Mesodermal cell (in vitro differentiated cells): ENCODE data around the gene VWA8.
A peak's percentile ranks its signal among the peaks of the same experiment; 100 is the strongest.
"Not testable (repeated sequence)": the region's sequence is repeated elsewhere in the genome, so short reads cannot be mapped to it uniquely, and the experiment has no call there.

Experiments used
- H3K27ac ChIP-seq: 2 replicates; pipeline ENCODE4 v1.7.0; 2013; ENCODE audit warnings: mild to moderate bottlenecking, low read depth, low read length, moderate library complexity; ENCODE audit not compliant: severe bottlenecking
- H3K36me3 ChIP-seq: 2 replicates; pipeline ENCODE4 v1.7.1; 2013; ENCODE audit warnings: mild to moderate bottlenecking, low read length, moderate library complexity; ENCODE audit not compliant: control insufficient read depth, insufficient read depth
- H3K4me1 ChIP-seq: one replicate; pipeline ENCODE4 v1.7.1; 2013; ENCODE audit warnings: mild to moderate bottlenecking, low read length; ENCODE audit not compliant: insufficient read depth, control insufficient read depth, poor library complexity, severe bottlenecking
- H3K4me3 ChIP-seq: 2 replicates; pipeline ENCODE4 v1.7.0; 2013; ENCODE audit warnings: low read length, control low read depth, mild to moderate bottlenecking; ENCODE audit not compliant: insufficient read depth, poor library complexity, severe bottlenecking; ENCODE audit errors: extremely low read depth
- H3K9me3 ChIP-seq: 2 replicates; pipeline ENCODE4 v1.7.1; 2013; ENCODE audit warnings: mild to moderate bottlenecking, low read length, moderate library complexity; ENCODE audit not compliant: control insufficient read depth
- WGBS, 2 experiments: methylation state at CpG; one replicate each; pipeline ENCODE4 v1.1.5; 2013; ENCODE audit warnings: missing lambda C conversion rate in 2 of 2; ENCODE audit not compliant: insufficient coverage in 2 of 2; 5-methylcytosine and 5-hydroxymethylcytosine counted together

VWA8 gene

DNA sequence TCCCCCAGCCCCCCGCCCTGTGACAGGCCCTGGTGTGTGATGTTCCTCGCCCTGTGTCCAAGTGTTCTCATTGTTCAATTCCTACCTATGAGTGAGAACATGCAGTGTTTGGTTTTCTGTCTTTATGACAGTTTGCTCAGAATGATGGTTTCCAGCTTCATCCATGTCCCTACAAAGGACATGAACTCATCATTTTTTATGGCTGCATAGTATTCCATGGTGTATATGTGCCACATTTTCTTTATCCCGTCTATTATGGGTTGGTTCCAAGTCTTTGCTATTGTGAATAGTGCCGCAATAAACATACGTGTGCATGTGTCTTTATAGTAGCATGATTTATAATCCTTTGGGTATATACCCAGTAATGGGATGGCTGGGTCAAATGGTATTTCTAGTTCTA, 343.3 kb downstream of the VWA8 start:
- not testable (repeated sequence) for H3K27ac ChIP-seq, H3K9me3 ChIP-seq, H3K4me3 ChIP-seq, H3K36me3 ChIP-seq
- H3K4me1 ChIP-seq = peaks cover 33% of the 10 kb centered on the region
- 100% methylated on average over 1 of the region's 5 CpGs; no CpG with 5 or more reads in 1 of the 2 experiments for WGBS, 2 experiments

- 100% methylated on average over 2 to 3 of the region's 3 CpGs for WGBS, 2 experiments
- no peak overlapping the region for H3K27ac ChIP-seq
- no peaks in the 10 kb centered on the region for H3K9me3 ChIP-seq
Observed at GRCh38 chr13:41616151-41616550, 344.8 kb downstream of the VWA8 start.

GRCh38 chr13:41615528-41615855, 345.4 kb downstream of the VWA8 start:
- Histone ChIP-seq H3K36me3 (no peaks in the 10 kb centered on the region), H3K4me3 (no peak overlapping the region), H3K9me3 (no peaks in the 10 kb centered on the region), H3K4me1 (peaks cover 24% of the 10 kb centered on the region), H3K27ac (no peak overlapping the region)

More at GRCh38 chr13:41616151-41616550, 344.8 kb downstream of the VWA8 start:
- H3K36me3 ChIP-seq = no peaks in the 10 kb centered on the region
- H3K4me1 ChIP-seq = peaks cover 21% of the 10 kb centered on the region
- no peak overlapping the region for H3K4me3 ChIP-seq

DNA sequence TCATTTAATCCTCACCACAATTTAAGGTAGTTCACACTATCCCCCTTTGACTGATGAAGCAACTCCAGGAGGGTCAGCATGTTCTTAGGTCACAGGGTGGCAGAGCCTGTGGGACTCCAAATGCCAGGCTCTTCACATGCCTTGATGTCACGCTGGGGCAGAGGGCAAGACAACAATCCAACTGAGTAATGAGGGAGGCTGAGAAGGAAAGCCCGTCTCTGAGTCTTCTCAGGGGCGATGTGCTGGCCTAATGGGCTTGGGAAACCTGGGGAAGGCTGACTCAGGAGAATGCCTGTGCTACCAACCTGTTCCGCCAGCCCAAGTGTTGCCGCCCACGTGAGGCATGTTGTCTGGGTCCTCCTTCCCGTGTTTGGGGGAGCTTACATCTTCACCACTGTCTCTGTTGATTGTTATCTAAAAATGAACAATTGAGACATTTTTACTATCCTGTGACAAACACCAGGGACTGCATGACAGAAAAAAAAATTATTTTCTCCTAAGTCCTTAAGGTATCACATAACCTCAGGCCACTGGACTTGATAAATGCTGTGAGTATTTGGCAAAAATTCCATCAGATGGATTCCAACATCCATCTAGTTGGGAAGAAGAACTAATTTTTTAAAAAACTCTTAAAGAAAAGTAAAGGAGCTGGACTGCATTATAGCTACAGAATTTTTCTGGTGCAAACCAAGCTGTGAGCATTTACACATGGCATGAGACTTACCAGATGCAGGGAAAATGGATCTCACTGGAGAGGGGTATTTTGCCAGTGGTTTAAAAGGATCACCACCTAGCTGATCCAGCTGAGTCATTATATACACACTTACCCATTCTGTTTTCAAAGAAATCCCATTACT, 346.0 kb downstream of the VWA8 start:
- Histone ChIP-seq H3K9me3 (no peaks in the 10 kb centered on the region), H3K27ac (peak overlapping the region; percentile 43), H3K4me3 (no peak overlapping the region), H3K36me3 (no peaks in the 10 kb centered on the region), H3K4me1 (peaks cover 24% of the 10 kb centered on the region)
- 85 to 90% methylated on average over 2 to 3 of the region's 7 CpGs for WGBS, 2 experiments

DNA sequence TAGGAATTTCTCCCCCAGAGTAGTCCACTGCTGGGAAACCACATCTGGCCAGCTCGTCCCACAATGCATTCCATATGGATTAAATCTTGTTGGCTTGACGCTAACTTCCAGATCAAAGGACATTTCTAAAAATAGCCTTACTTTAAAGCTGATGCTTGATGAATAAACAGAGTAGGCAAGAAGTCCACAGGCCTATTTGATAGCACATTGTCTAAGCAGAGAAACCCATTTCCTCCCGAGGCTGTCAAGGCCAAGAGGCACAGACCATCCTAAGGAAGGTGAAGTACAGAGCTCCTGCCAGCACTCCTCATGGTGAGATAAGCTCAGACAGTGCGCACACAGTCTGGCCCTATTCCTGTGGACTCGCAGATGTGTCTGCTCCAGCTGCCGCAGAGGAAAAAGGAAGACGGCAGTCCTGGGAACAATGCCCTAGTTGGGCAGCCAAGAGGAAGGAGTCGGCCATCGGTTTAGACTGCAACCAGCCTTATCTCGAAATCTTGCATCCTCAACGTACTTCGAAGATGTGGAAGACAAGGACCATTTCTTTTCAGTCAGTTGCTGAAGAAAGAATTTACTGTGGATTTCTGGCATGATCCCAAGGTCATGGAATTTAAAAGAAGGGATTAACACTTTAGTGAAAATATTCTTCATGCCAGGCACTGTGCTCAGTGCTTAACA, 346.8 kb downstream of the VWA8 start:
- Histone ChIP-seq H3K4me1 (peaks cover 24% of the 10 kb centered on the region), H3K36me3 (no peaks in the 10 kb centered on the region), H3K27ac (peak overlapping the region; percentile 43), H3K9me3 (no peaks in the 10 kb centered on the region), H3K4me3 (no peak overlapping the region)
- 89 to 91% methylated on average over 10 to 12 of the region's 12 CpGs for WGBS, 2 experiments

DNA sequence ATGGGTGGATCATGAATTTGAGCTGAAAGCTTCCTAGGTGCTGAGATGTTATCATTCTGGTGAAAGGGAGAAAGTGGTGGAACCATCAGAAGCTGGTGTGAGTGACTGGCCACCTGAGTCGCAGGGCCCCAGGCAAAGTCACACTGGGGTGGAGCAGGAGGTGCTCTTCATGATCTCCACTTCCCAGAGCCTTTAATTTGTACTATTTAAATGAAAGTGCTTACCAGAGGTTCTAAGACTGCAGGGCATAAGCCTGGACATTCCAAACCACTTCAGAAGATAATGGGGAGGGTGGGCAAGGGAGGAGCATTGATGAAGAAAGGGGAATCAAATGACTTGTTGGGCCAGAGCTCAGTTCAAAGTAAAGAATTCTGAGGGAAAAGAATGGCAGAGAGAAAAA, 347.4 kb downstream of the VWA8 start:
- 100% methylated on average over 1 of the region's 1 CpG; no CpG with 5 or more reads in 1 of the 2 experiments for WGBS, 2 experiments
- H3K27ac ChIP-seq = peak overlapping the region; percentile 43

GRCh38 chr13:41611385-41611784, 349.5 kb downstream of the VWA8 start:
- 81 to 100% methylated on average over 2 to 3 of the region's 8 CpGs for WGBS, 2 experiments
- Histone ChIP-seq H3K4me3 (no peak overlapping the region), H3K27ac (no peak overlapping the region), H3K4me1 (peaks cover 24% of the 10 kb centered on the region), H3K36me3 (no peaks in the 10 kb centered on the region), H3K9me3 (no peaks in the 10 kb centered on the region)

More for the DNA sequence above, 347.4 kb downstream of the VWA8 start:
- Histone ChIP-seq H3K9me3 (no peaks in the 10 kb centered on the region), H3K4me3 (no peak overlapping the region), H3K36me3 (no peaks in the 10 kb centered on the region), H3K4me1 (peaks cover 24% of the 10 kb centered on the region)

- H3K27ac ChIP-seq = no peak overlapping the region
- no peaks in the 10 kb centered on the region for H3K9me3 ChIP-seq
- H3K36me3 ChIP-seq = no peaks in the 10 kb centered on the region
- WGBS, 2 experiments = 82 to 91% methylated on average over 2 of the region's 4 CpGs
- H3K4me3 ChIP-seq = no peak overlapping the region
- peaks cover 28% of the 10 kb centered on the region for H3K4me1 ChIP-seq
Observed at GRCh38 chr13:41610404-41610803, 350.5 kb downstream of the VWA8 start.

DNA sequence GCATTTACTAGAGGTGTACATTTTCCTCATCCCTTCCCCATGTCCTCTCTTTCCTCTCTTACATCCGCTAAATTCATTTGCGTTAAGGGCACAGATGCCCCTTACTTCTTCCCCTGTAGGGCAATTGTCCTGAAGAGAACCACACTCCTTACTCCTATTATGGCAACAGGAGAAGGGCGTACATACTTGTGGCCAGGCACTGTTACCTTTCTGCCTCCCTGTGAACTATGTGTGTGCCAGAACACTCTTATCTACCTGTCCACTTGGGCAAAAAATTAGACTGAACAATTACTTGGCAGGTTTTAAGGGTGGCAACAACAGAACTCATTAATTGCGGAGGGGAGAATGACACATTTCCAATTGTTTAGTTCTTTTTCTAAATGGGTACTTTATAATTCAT, 351.1 kb downstream of the VWA8 start:
- Histone ChIP-seq H3K27ac (no peak overlapping the region), H3K4me3 (no peak overlapping the region), H3K9me3 (no peaks in the 10 kb centered on the region), H3K4me1 (peaks cover 24% of the 10 kb centered on the region), H3K36me3 (no peaks in the 10 kb centered on the region)
- WGBS, 2 experiments = 84 to 100% methylated on average over 2 of the region's 4 CpGs

DNA sequence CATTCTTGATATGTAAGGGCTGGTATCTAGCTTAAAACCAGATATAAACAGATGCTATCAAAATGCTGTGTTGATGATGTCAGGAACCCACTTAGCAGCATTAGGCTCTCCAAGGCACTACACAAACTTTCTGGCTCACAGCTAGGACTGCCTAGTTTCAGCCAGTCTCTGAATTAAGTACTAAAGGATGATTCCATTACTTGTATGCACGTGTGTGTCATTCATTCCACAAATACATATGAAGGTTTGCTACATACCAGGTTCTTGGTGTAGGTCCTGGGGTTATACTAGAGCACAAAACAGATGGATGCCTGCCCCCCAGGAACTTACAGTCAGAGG, 352.1 kb downstream of the VWA8 start:
- H3K36me3 ChIP-seq = no peaks in the 10 kb centered on the region
- H3K4me3 ChIP-seq = no peak overlapping the region
- no CpG with 5 or more reads among the region's 1 CpG for WGBS, 2 experiments
- no peaks in the 10 kb centered on the region for H3K9me3 ChIP-seq
- no peak overlapping the region for H3K27ac ChIP-seq
- H3K4me1 ChIP-seq = peaks cover 16% of the 10 kb centered on the region
